ENCODE results near the gene GRIN1.
A peak's percentile ranks its signal among the peaks of the same experiment; 100 is the strongest.

GRIN1 gene

DNA sequence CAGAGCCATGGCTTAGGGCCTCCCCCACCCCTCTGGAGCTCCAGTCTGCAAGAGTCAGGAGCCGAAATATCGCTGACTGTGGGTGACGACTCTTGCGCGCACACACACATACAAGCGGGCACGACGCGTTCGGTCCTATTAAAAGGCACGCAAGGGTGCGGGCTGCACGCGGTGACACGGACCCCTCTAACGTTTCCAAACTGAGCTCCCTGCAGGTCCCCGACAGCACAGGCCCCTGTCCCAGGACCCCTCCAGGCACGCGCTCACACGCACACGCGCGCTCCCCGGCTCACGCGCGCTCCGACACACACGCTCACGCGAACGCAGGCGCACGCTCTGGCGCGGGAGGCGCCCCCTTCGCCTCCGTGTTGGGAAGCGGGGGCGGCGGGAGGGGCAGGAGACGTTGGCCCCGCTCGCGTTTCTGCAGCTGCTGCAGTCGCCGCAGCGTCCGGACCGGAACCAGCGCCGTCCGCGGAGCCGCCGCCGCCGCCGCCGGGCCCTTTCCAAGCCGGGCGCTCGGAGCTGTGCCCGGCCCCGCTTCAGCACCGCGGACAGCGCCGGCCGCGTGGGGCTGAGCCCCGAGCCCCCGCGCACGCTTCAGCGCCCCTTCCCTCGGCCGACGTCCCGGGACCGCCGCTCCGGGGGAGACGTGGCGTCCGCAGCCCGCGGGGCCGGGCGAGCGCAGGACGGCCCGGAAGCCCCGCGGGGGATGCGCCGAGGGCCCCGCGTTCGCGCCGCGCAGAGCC is at the start of gene GRIN1:
TSS of gene GRIN1 (plus strand) at position 433 of the 746 bp plus-strand sequence. CDS start 333 bp downstream, outside the sequence.
- DNase-seq: no peak

- DNase-seq: no peak
Measured at GRCh38 chr9:137089232-137089947, 49.6 kb upstream of the GRIN1 start.

DNA sequence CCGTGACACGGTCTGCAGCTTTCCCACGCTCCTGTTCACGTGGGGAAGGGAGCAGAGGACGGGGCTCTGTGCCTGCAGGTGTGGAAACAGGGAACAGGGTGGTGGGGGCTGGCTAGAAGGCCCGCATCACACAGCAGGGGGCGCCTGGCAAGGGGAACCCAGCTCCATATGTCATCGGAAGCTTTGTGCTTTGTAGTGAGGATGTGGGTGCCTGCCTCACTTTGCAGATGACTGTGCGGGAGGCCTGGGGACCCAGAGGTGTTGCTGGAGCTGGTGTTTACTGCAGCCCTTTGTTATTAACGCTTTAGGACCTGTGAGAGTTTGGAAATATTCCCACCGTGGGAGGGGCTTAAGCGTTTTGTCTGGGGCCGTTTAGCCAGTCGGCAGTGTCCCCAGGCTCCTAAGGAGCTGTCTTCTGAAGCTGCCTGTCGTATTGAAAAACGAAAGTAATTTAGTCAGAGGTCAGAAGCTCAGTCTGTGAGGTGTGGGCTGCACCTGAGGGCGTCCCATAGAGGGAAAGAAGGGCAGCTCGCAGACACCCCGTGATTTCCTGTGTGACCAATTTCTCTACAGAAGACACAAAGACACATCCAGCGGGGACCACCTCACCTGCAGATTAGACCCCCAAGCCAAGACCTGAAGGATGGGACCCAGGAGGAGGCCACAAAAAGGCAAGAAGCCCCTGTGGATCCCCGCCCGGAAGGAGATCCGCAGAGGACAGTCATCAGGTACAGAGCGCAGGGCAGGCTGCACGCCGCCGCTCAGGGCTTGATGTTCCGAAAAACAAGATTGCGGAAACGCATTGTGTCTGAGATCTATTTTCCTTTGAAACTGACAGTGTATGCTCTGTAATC is 43.1 kb upstream of the GRIN1 start:
- peak; percentile 83 to 88 for DNase-seq

GRCh38 chr9:137096785-137097546 is 42.0 kb upstream of the GRIN1 start:
- DNase-seq: no peak

GRCh38 chr9:137097761-137098462 is 41.0 kb upstream of the GRIN1 start:
- DNase-seq: no peak

GRCh38 chr9:137099231-137099630 is 39.7 kb upstream of the GRIN1 start:
- no peak for DNase-seq

DNA sequence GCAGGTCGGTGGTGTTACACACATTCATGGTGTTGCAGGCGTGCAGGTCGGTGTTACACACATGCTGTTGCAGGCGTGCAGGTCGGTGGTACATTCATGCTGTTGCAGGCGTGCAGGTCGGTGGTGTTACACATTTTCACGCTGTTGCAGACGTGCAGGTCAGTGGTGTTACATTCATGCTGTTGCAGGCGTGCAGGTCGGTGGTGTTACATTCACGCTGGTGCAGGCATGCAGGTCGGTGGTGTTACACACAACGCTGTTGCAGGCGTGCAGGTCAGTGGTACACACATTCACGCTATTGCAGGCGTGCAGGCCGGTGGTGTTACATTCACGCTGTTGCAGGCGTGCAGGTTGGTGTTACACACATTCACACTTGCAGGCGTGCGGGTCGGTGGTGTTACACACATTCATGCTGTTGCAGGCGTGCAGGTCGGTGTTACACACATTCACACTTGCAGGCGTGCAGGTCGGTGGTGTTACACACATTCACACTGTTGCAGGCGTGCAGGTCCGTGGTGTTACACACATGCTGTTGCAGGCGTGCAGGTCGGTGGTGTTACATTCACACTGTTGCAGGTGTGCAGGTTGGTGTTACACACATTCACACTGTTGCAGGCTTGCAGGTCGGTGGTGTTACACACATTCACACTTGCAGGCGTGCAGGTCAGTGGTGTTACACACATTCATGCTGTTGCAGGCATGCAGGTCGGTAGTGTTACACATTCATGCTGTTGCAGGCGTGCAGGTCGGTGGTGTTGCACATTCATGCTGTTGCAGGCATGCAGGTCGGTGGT is 35.6 kb upstream of the GRIN1 start:
- no peak for DNase-seq

DNA sequence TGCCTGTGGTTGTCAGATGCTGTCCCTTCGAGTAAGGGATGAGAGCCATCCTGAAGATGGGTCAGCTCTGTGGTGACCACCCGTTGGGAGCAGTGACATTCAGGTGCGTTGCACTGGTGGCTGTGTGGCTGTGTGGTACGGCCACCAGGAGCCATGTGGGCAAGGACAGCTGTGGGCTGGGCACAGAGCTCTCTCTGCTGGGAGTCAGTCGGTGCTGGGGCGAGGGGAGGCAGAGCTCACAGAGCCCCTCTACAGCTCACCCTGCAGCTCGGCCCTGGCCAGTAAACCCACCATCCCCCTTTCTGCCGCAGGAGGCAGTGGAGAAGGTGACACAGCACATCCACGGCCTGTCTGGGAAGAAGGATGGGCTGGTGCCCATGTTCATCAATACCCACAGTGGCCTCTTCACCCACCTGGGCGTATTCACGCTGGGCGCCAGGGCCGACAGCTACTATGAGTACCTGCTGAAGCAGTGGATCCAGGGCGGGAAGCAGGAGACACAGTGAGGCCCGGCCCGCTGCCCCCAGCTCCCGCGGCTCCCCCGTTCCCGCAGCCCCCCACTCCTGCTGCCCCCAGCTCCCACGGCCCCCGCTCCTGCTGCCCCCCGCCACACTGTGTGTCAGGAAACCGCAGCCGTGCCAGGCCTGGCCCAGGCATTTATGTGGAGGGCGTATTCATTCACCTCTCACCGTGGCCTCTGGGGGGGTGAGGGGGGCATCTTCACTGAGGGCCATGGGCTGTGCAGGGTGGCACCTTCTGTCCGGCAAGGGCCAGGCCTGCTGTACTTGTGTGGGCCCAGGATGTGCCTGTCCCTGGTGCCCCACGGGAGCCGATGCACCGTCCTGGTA is 32.9 kb upstream of the GRIN1 start:
- no peak for DNase-seq

DNA sequence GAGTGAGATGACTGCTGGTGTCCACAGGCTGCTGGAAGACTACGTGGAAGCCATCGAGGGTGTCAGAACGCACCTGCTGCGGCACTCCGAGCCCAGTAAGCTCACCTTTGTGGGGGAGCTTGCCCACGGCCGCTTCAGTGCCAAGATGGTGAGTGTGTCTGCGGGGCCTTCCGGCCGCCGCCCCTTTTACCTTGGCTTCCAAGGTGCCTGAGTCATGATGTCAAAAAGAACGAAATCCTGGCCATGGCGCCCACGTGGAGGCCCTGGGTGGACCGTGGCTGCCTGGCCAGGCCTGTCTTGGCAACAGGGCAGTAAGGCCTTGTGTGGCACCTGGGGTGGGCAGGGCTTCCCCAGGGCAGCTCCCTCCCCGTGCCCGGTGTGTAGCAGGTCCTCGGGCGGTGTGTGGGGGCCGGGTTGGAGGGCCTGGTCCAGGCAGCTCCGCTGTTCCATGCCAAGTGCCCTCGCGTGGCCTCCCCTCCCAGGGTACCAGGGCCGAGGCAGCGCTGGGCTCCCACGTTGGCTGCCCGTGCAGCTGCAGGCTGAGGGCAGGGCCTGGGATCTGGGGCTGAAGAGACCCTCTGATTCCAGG is 32.2 kb upstream of the GRIN1 start:
- DNase-seq: no peak

GRCh38 chr9:137107312-137107921 is 31.5 kb upstream of the GRIN1 start:
- DNase-seq: no peak

DNA sequence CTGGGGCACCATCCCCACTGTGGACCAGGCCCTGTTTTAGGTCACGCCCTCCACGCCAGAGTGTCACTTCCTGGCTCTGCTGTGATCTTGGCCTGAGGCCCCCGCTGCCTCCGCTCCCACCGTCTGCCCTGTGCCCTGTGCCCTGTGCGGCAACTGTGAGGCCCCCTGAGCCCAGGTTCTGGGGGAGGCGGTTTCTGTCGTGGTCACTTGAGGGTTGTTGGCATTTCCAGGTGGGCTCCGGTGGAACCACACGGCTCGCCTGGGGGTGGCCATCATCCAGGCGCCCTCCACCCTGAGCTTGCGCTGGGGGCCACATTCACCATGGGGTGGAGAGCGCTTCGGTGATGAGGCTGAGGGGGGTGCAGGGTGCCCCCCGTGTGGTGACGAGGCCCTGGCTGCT is 31.0 kb upstream of the GRIN1 start:
- DNase-seq: no peak

GRCh38 chr9:137108608-137109249 is 30.2 kb upstream of the GRIN1 start:
- DNase-seq: no peak

- no peak for DNase-seq
Measured at GRCh38 chr9:137109250-137110146, 29.5 kb upstream of the GRIN1 start.

DNA sequence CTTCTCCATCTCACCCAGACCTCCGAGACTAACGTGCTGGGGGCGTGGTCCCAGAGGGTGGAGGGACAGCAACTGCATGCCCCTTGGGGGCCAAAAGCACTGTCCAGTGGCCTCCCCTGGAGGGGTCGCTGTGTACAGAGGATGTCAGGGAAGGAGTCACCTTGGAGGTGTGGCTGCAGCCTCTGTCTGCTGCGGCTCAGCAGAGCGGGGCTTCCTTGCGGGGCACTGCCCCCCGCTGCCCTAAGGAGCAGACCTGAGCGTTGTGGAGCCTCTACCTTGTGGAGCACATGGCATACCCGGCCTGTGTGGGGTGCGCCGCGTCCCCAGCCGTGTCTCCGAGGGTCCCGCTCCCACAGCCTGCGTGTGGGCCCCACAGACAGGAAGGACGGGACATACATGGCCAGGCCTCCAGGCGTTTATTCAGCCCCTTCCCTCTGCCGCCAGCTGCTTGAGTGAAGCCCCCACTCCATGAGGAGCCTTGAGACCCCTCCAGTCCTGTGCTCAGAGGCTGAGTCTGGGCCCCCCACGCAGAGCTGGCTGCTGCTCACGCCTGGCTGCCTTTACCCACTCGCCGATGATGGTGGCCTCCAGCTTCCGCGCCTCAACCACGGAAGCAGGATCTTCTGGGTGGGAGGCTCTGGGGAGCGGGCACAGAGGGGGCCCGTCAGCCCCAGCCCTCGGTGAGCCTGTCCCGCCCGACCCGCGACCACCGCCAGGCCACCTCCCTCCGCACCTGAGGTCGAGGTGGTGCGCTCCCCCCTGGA is 28.6 kb upstream of the GRIN1 start:
- no peak for DNase-seq

- no peak for DNase-seq
Measured at GRCh38 chr9:137110911-137111787, 27.8 kb upstream of the GRIN1 start.

All from CD4-positive, alpha-beta T cell treated with Interleukin-4 for 1 hour (primary cell).